Thyroid gland (tissue), 4 donors: ENCODE data around the gene SHISA8. TPM values are rescaled to one million over a fixed set of nuclear protein-coding genes. Genes with fewer than 3 reads are reported as not detected.
"Not testable (repeated sequence)": the region's sequence is repeated elsewhere in the genome, so short reads cannot be mapped to it uniquely, and the experiment has no call there.

ENCODE experiments used
- DNase-seq, 2 donors: peaks; one replicate each; pipeline ENCODE4 v3.0.0-alpha.2; 2019
- H3K27ac ChIP-seq, 3 donors: fragments of 200-600 bp; sonication (generic); 1 replicate in 2 of 3; 2 replicates in 1 of 3; pipeline ENCODE4 v1.5.1; 2016 to 2019; ENCODE audit warnings: mild to moderate bottlenecking in 1 of 3, moderate library complexity in 1 of 3
- H3K27me3 ChIP-seq: fragments of 200-600 bp; sonication (generic); one replicate; pipeline ENCODE4 v1.5.1; 2019
- H3K36me3 ChIP-seq, 2 donors: fragments of 200-600 bp; sonication (generic); one replicate each; pipeline ENCODE4 v1.5.1; 2016 to 2019
- H3K4me1 ChIP-seq, 2 donors: fragments of 200-600 bp; sonication (generic); one replicate each; pipeline ENCODE4 v1.5.1; 2017 to 2019
- H3K4me3 ChIP-seq, 3 donors: fragments of 200-600 bp; sonication (generic); replicated peaks in 1 of 3; 1 replicate in 2 of 3; 2 replicates in 1 of 3; pipeline ENCODE4 v1.5.1; 2016; ENCODE audit warnings: mild to moderate bottlenecking in 1 of 3
- H3K9me3 ChIP-seq: fragments of 200-600 bp; sonication (generic); one replicate; pipeline ENCODE4 v1.5.1; 2017
- CTCF ChIP-seq, 6 experiments: fragments of 200-600 bp in 3 of 6; fragments of 450-650 bp in 3 of 6; sonication (generic) in 3 of 6; IDR thresholded peaks; one replicate each; pipeline ENCODE4 v1.5.1; 2016 to 2019; ENCODE audit warnings: antibody characterized with exemption in 6 of 6, mild to moderate bottlenecking in 2 of 6, inconsistent platforms in 1 of 6, moderate library complexity in 1 of 6
- POLR2A ChIP-seq, 2 donors: fragments of 450-650 bp; IDR thresholded peaks; one replicate each; pipeline ENCODE4 v1.6.1; 2017; ENCODE audit warnings: antibody characterized with exemption in 2 of 2, mild to moderate bottlenecking in 2 of 2, moderate library complexity in 1 of 2
- WGBS, 2 donors: methylation state at CpG; one replicate each; pipeline ENCODE4 v1.1.5; 2017; 5-methylcytosine and 5-hydroxymethylcytosine counted together
- intact Hi-C: fragments of 100-400 bp; cut with DNase I; formaldehyde crosslinking; loops from one replicate; pipeline ENCODE4 v1.15.1; 2023
- total RNA-seq, 4 donors: library from RNA; depleted of rRNA; stranded (reverse); fragments of >200 nt; gene quantifications; one replicate each; pipeline ENCODE4 v1.2.3, GENCODE V29; 2016

SHISA8 gene
- total RNA-seq, 4 donors from 2014 or later: not detected

GRCh38 chr22:41952713-41953112 lies 37.8 kb upstream of the SHISA8 start:
- H3K27me3 ChIP-seq: no peaks in the 10 kb centered on the region
- H3K4me3 ChIP-seq: no peak overlapping the region
- intact Hi-C loops: loop anchor here (10.0 kb wide), 1 partner anchor 122 kb away; the partner anchor contains the start of genes NAGA, PHETA2 and SMDT1
- no peak for DNase-seq
- no peaks in the 10 kb centered on the region for H3K36me3 ChIP-seq
- TF ChIP-seq CTCF (IDR thresholded peaks at IDR 0.05) (no peak), POLR2A (IDR thresholded peaks at IDR 0.05) (no peak)
- WGBS, 2 donors: 90% methylated on average over 2 of the region's 2 CpGs
- H3K9me3 ChIP-seq: no peaks in the 10 kb centered on the region
- H3K27ac ChIP-seq: no peak overlapping the region
- peaks cover 0 to 4% of the 10 kb centered on the region in 2 donors for H3K4me1 ChIP-seq

GRCh38 chr22:41951898-41952474 lies 37.1 kb upstream of the SHISA8 start, which contains the start of gene SMIM45:
Gene SMIM45, plus strand, starts transcription at chr22:41952150.
- H3K36me3 ChIP-seq: no peaks in the 10 kb centered on the region
- no peak for DNase-seq
- H3K9me3 ChIP-seq: no peaks in the 10 kb centered on the region
- WGBS, 2 donors: 69 to 74% methylated on average over 11 to 15 of the region's 16 CpGs
- peaks cover 0 to 3% of the 10 kb centered on the region in 2 donors for H3K4me1 ChIP-seq
- no peak within 1 kb of the TSS for H3K27ac ChIP-seq
- intact Hi-C loops: loop anchor here (10.0 kb wide), 1 partner anchor 123 kb away; the partner anchor contains the start of genes NAGA, PHETA2 and SMDT1
- no peaks in the 10 kb centered on the region for H3K27me3 ChIP-seq
- TF ChIP-seq CTCF (IDR thresholded peaks at IDR 0.05) (no peak), POLR2A (IDR thresholded peaks at IDR 0.05) (no peak)
- no peak within 1 kb of the TSS for H3K4me3 ChIP-seq

- TF ChIP-seq POLR2A (IDR thresholded peaks at IDR 0.05): no peak
- TF ChIP-seq CTCF (IDR thresholded peaks at IDR 0.05): no peak
- H3K9me3 ChIP-seq: no peaks in the 10 kb centered on the region
- H3K4me1 ChIP-seq: peaks cover 5 to 13% of the 10 kb centered on the region in 2 donors
- no peaks in the 10 kb centered on the region for H3K27me3 ChIP-seq
- H3K27ac ChIP-seq: no peak overlapping the region
- DNase-seq: no peak
- 65% methylated on average over 4 to 7 of the region's 7 CpGs for WGBS, 2 donors
- no peak overlapping the region for H3K4me3 ChIP-seq
- intact Hi-C loops: loop anchor here (5.0 kb wide), 1 partner anchor 117 kb away; the partner anchor contains the start of gene SREBF2
- H3K36me3 ChIP-seq: no peaks in the 10 kb centered on the region
Measured at GRCh38 chr22:41949297-41949965, 34.6 kb upstream of the SHISA8 start.

- intact Hi-C loops: loop anchor here (5.0 kb wide), 1 partner anchor 117 kb away; the partner anchor contains the start of gene SREBF2
- DNase-seq, H3K9me3 ChIP-seq, H3K4me3 ChIP-seq, H3K27ac ChIP-seq, H3K27me3 ChIP-seq, H3K36me3 ChIP-seq: not testable (repeated sequence)
- H3K4me1 ChIP-seq: peaks cover 5 to 13% of the 10 kb centered on the region in 2 donors
- 88% methylated on average over 8 of the region's 8 CpGs for WGBS, 2 donors
Measured at GRCh38 chr22:41948928-41949296, 34.0 kb upstream of the SHISA8 start.

- TF ChIP-seq POLR2A (IDR thresholded peaks at IDR 0.05) (no peak), CTCF (IDR thresholded peaks at IDR 0.05) (no peak)
- no peaks in the 10 kb centered on the region for H3K9me3 ChIP-seq
- DNase-seq: no peak
- WGBS, 2 donors: 89 to 94% methylated on average over 2 of the region's 2 CpGs
- H3K27me3 ChIP-seq: no peaks in the 10 kb centered on the region
- H3K36me3 ChIP-seq: no peaks in the 10 kb centered on the region
- peaks cover 5 to 13% of the 10 kb centered on the region in 2 donors for H3K4me1 ChIP-seq
- intact Hi-C loops: loop anchor here (5.0 kb wide), 1 partner anchor 116 kb away; the partner anchor contains the start of gene SREBF2
- H3K27ac ChIP-seq: no peak overlapping the region
- no peak overlapping the region for H3K4me3 ChIP-seq
Measured at GRCh38 chr22:41948142-41948541, 33.3 kb upstream of the SHISA8 start.
